K562 (cell line): Measurements from ENCODE around the gene MCAT. TPM values are rescaled to one million over a fixed set of nuclear protein-coding genes. Genes with fewer than 3 reads are reported as not detected.
A peak's percentile ranks its signal among the peaks of the same experiment; 100 is the strongest.

Source experiments
- GTF2E2 ChIP-seq: fragments of 200-800 bp; sonication (Bioruptor generic); IDR thresholded peaks from 2 replicates; pipeline ENCODE4 v1.6.1; 2016; ENCODE audit warnings: missing genetic modification characterization, missing compliant biosample characterization
- SNRNP70 ChIP-seq: fragments of 200-400 bp; formaldehyde crosslinking; optimal IDR thresholded peaks from 2 replicates; pipeline ENCODE3; 2017; ENCODE audit warnings: low read depth, low read length
- VEZF1 ChIP-seq: fragments of 200-800 bp; sonication (Bioruptor generic); IDR thresholded peaks from 2 replicates; pipeline ENCODE4 v1.6.1; 2017; ENCODE audit warnings: missing genetic modification characterization, missing compliant biosample characterization
- ZNF143 ChIP-seq: sonication (generic); formaldehyde crosslinking; IDR thresholded peaks from 2 replicates; pipeline ENCODE4 v1.9.0; 2022; ENCODE audit warnings: mild to moderate bottlenecking, missing genetic modification reagents
- polyA plus RNA-seq, 8 experiments: library from polyadenylated mRNA; depleted of rRNA in 4 of 8; stranded (reverse) in 5 of 8; unstranded in 3 of 8; fragments of >200 nt; fragmentation: Nextera tagmentation in 2 of 8; fragmentation: Illumina TruSeq in 1 of 8; extraction: Ambion mirVana in 2 of 8; extraction: Trizol in 1 of 8; gene quantifications; 2 replicates each; pipeline versions ENCODE4 v1.2.1 to v1.2.3, GENCODE V29; 2011 to 2014; ENCODE audit warnings: inconsistent platforms in 1 of 8, missing spikeins in 1 of 8
- total RNA-seq, 7 experiments: library from RNA; depleted of rRNA in 6 of 7; stranded (reverse); fragments of >200 nt in 6 of 7; fragmentation: Illumina TruSeq in 2 of 7; extraction: Trizol in 2 of 7; gene quantifications; 2 replicates each; pipeline versions ENCODE4 v1.2.1 to v1.2.3, GENCODE V29; 2011 to 2021; ENCODE audit warnings: low replicate concordance in 1 of 7
- TF ChIP-seq, protein P1 (sequence below): fragments of 250-450 bp; sonication (Bioruptor Pico); IDR thresholded peaks from 2 replicates; pipeline ENCODE4 v1.4.0; 2020; ENCODE audit warnings: mild to moderate bottlenecking, moderate library complexity
- TF ChIP-seq, protein P2 (sequence below), 2 experiments: fragments of 450-650 bp; conservative IDR thresholded peaks; 2 replicates each; pipeline ENCODE4 v1.6.1; 2017; ENCODE audit warnings: mild to moderate bottlenecking in 2 of 2, moderate library complexity in 2 of 2

MCAT gene
- total and polyA plus RNA-seq, 9 of the 15 experiments (the other 6 are each of a cell fraction or from before 2014, with no cell fraction given) = 3.3 to 27.8 (median 13.9) TPM

- TF ChIP-seq, protein P1, sequence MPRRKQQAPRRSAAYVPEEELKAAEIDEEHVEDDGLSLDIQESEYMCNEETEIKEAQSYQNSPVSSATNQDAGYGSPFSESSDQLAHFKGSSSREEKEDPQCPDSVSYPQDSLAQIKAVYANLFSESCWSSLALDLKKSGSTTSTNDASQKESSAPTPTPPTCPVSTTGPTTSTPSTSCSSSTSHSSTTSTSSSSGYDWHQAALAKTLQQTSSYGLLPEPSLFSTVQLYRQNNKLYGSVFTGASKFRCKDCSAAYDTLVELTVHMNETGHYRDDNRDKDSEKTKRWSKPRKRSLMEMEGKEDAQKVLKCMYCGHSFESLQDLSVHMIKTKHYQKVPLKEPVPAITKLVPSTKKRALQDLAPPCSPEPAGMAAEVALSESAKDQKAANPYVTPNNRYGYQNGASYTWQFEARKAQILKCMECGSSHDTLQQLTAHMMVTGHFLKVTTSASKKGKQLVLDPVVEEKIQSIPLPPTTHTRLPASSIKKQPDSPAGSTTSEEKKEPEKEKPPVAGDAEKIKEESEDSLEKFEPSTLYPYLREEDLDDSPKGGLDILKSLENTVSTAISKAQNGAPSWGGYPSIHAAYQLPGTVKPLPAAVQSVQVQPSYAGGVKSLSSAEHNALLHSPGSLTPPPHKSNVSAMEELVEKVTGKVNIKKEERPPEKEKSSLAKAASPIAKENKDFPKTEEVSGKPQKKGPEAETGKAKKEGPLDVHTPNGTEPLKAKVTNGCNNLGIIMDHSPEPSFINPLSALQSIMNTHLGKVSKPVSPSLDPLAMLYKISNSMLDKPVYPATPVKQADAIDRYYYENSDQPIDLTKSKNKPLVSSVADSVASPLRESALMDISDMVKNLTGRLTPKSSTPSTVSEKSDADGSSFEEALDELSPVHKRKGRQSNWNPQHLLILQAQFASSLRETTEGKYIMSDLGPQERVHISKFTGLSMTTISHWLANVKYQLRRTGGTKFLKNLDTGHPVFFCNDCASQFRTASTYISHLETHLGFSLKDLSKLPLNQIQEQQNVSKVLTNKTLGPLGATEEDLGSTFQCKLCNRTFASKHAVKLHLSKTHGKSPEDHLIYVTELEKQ (CRISPR knock-in tag) = no peak
- TF ChIP-seq ZNF143 (CRISPR knock-in tag) = no peak
- TF ChIP-seq, protein P2, sequence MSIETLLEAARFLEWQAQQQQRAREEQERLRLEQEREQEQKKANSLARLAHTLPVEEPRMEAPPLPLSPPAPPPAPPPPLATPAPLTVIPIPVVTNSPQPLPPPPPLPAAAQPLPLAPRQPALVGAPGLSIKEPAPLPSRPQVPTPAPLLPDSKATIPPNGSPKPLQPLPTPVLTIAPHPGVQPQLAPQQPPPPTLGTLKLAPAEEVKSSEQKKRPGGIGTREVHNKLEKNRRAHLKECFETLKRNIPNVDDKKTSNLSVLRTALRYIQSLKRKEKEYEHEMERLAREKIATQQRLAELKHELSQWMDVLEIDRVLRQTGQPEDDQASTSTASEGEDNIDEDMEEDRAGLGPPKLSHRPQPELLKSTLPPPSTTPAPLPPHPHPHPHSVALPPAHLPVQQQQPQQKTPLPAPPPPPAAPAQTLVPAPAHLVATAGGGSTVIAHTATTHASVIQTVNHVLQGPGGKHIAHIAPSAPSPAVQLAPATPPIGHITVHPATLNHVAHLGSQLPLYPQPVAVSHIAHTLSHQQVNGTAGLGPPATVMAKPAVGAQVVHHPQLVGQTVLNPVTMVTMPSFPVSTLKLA (conservative IDR thresholded peaks at IDR 0.05) = peak; percentile 38 to 54; a peak in 3 of 4 replicates
- TF ChIP-seq SNRNP70 = no peak
- no peak for TF ChIP-seq GTF2E2 (tag)
- peak; percentile 57; the same call in 1 of the 2 replicates for TF ChIP-seq VEZF1 (CRISPR knock-in tag)
- TF ChIP-seq, all 486 proteins: peak for 35
Measured at GRCh38 chr22:43151251-43152002, 8.2 kb upstream of the MCAT start, which contains the start of gene TSPO (continued).
